HepG2 (cell line): ENCODE results near the gene PPP6R2. TPM values are rescaled to one million over a fixed set of nuclear protein-coding genes. Genes with fewer than 3 reads are reported as not detected.

ENCODE experiments used
- AHR ChIP-seq: IDR thresholded peaks from 2 replicates; pipeline ENCODE4 v1.6.1; 2018; ENCODE audit warnings: missing genetic modification reagents, missing compliant biosample characterization
- ATAD3A ChIP-seq: sonication (generic); formaldehyde crosslinking; IDR thresholded peaks from 2 replicates; pipeline ENCODE4 v1.4.0; 2020; ENCODE audit warnings: missing genetic modification reagents
- BATF2 ChIP-seq: sonication (generic); formaldehyde crosslinking; IDR thresholded peaks from 2 replicates; pipeline ENCODE4 v1.8.0; 2022; ENCODE audit warnings: mild to moderate bottlenecking, missing genetic modification reagents, moderate library complexity
- CBX1 ChIP-seq: IDR thresholded peaks from one replicate; pipeline ENCODE4 v1.6.1; 2016; ENCODE audit warnings: antibody characterized with exemption, low read depth
- GABPA ChIP-seq, 2 experiments: IDR thresholded peaks; 2 replicates each; pipeline ENCODE4 v1.6.1; 2011 to 2016; ENCODE audit warnings: low read depth in 2 of 2, low read length in 1 of 2, missing biosample characterization in 1 of 2, missing genetic modification characterization in 1 of 2
- JUNB ChIP-seq: sonication (generic); formaldehyde crosslinking; IDR thresholded peaks from 2 replicates; pipeline ENCODE4 v1.8.0; 2022; ENCODE audit warnings: missing genetic modification reagents, mild to moderate bottlenecking, borderline replicate concordance
- MED13 ChIP-seq: sonication (generic); formaldehyde crosslinking; IDR thresholded peaks from 2 replicates; pipeline ENCODE4 v1.5.0; 2020; ENCODE audit warnings: missing genetic modification reagents
- MEF2D ChIP-seq: sonication (generic); formaldehyde crosslinking; IDR thresholded peaks from 2 replicates; pipeline ENCODE4 v1.5.1; 2020; ENCODE audit warnings: mild to moderate bottlenecking, missing genetic modification reagents
- MXD3 ChIP-seq: IDR thresholded peaks from 2 replicates; pipeline ENCODE4 v1.6.1; 2016; ENCODE audit warnings: mild to moderate bottlenecking, missing biosample characterization, missing genetic modification reagents
- NR0B2 ChIP-seq: sonication (generic); formaldehyde crosslinking; IDR thresholded peaks from 2 replicates; pipeline ENCODE4 v1.4.0; 2020; ENCODE audit warnings: mild to moderate bottlenecking, missing genetic modification reagents
- PITX1 ChIP-seq: sonication (generic); formaldehyde crosslinking; IDR thresholded peaks from 2 replicates; pipeline ENCODE4 v1.5.1; 2020; ENCODE audit warnings: mild to moderate bottlenecking, missing genetic modification reagents
- RARA ChIP-seq: IDR thresholded peaks from 2 replicates; pipeline ENCODE4 v1.6.1; 2016; ENCODE audit warnings: missing genetic modification reagents, missing compliant biosample characterization
- REL ChIP-seq: sonication (generic); formaldehyde crosslinking; conservative IDR thresholded peaks from 2 replicates; pipeline ENCODE4 v1.8.0; 2022; ENCODE audit warnings: mild to moderate bottlenecking, missing genetic modification reagents, moderate library complexity
- TAF1 ChIP-seq: sonication (generic); formaldehyde crosslinking; IDR thresholded peaks from 2 replicates; pipeline ENCODE4 v1.4.0; 2020; ENCODE audit warnings: missing genetic modification reagents
- ZNF644 ChIP-seq: IDR thresholded peaks from 2 replicates; pipeline ENCODE4 v1.6.1; 2016; ENCODE audit warnings: low read depth
- ZNF713 ChIP-seq: sonication (generic); formaldehyde crosslinking; IDR thresholded peaks from 2 replicates; pipeline ENCODE4 v1.4.0; 2020; ENCODE audit warnings: mild to moderate bottlenecking, missing genetic modification reagents
- ZSCAN5A ChIP-seq: sonication (generic); formaldehyde crosslinking; IDR thresholded peaks from 2 replicates; pipeline ENCODE4 v1.8.0; 2022; ENCODE audit warnings: mild to moderate bottlenecking, missing genetic modification reagents, borderline replicate concordance
- polyA plus RNA-seq, 8 experiments: library from polyadenylated mRNA; depleted of rRNA in 3 of 8; stranded (reverse) in 7 of 8; unstranded in 1 of 8; fragments of >200 nt; fragmentation: Illumina TruSeq in 4 of 8; extraction: Trizol in 4 of 8; gene quantifications; 2 replicates each; pipeline versions ENCODE4 v1.2.1 to v1.2.3, GENCODE V29; 2011 to 2016; ENCODE audit warnings: low read depth in 4 of 8, missing spikeins in 1 of 8, mixed read lengths in 1 of 8; ENCODE audit not compliant: insufficient read depth in 1 of 8
- total RNA-seq, 5 experiments: library from RNA; depleted of rRNA; stranded (reverse); fragments of >200 nt; fragmentation: Illumina TruSeq; extraction: Trizol; gene quantifications; 2 replicates each; pipeline ENCODE4 v1.2.3, GENCODE V29; 2016; ENCODE audit warnings: low read depth in 1 of 5
- TF ChIP-seq, protein P1 (sequence below): sonication (generic); formaldehyde crosslinking; conservative IDR thresholded peaks from 2 replicates; pipeline ENCODE4 v1.4.0; 2020; ENCODE audit warnings: missing genetic modification reagents
- TF ChIP-seq, protein P2 (sequence below): sonication (generic); formaldehyde crosslinking; IDR thresholded peaks from 2 replicates; pipeline ENCODE4 v1.4.0; 2020; ENCODE audit warnings: missing genetic modification reagents, mild to moderate bottlenecking, borderline replicate concordance

PPP6R2 gene
- total and polyA plus RNA-seq, 2 of the 13 experiments (the other 11 are each of a cell fraction or from before 2014, with no cell fraction given), result 55.0 to 102 TPM

GRCh38 chr22:50485221-50486131 lies 142.3 kb downstream of the PPP6R2 start (continued):
- peak; percentile 61; the same call in 1 of the 2 replicates for TF ChIP-seq ZSCAN5A (CRISPR knock-in tag)
- no peak for TF ChIP-seq GABPA (IDR thresholded peaks at IDR 0.05; ENCODE audit: low read depth, low read length)
- 0 out of 2 replicates have a peak, but pooled peaks have one; percentile 8 for TF ChIP-seq GABPA (CRISPR knock-in tag; IDR thresholded peaks at IDR 0.05; ENCODE audit: low read depth)
- TF ChIP-seq RARA (CRISPR knock-in tag), result peak; percentile 76
- TF ChIP-seq MXD3 (CRISPR knock-in tag), result peak; percentile 59
- TF ChIP-seq CBX1, result peak; percentile 6
- TF ChIP-seq MEF2D (CRISPR knock-in tag), result peak; percentile 59
- peak; percentile 79; the same call in 1 of the 2 replicates for TF ChIP-seq JUNB (CRISPR knock-in tag)
- TF ChIP-seq NR0B2 (CRISPR knock-in tag), result no peak
- 0 out of 2 replicates have a peak, but pooled peaks have one; percentile 75 for TF ChIP-seq REL
- TF ChIP-seq, protein P1, sequence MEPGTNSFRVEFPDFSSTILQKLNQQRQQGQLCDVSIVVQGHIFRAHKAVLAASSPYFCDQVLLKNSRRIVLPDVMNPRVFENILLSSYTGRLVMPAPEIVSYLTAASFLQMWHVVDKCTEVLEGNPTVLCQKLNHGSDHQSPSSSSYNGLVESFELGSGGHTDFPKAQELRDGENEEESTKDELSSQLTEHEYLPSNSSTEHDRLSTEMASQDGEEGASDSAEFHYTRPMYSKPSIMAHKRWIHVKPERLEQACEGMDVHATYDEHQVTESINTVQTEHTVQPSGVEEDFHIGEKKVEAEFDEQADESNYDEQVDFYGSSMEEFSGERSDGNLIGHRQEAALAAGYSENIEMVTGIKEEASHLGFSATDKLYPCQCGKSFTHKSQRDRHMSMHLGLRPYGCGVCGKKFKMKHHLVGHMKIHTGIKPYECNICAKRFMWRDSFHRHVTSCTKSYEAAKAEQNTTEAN (CRISPR knock-in tag), result no peak
- TF ChIP-seq, protein P2, sequence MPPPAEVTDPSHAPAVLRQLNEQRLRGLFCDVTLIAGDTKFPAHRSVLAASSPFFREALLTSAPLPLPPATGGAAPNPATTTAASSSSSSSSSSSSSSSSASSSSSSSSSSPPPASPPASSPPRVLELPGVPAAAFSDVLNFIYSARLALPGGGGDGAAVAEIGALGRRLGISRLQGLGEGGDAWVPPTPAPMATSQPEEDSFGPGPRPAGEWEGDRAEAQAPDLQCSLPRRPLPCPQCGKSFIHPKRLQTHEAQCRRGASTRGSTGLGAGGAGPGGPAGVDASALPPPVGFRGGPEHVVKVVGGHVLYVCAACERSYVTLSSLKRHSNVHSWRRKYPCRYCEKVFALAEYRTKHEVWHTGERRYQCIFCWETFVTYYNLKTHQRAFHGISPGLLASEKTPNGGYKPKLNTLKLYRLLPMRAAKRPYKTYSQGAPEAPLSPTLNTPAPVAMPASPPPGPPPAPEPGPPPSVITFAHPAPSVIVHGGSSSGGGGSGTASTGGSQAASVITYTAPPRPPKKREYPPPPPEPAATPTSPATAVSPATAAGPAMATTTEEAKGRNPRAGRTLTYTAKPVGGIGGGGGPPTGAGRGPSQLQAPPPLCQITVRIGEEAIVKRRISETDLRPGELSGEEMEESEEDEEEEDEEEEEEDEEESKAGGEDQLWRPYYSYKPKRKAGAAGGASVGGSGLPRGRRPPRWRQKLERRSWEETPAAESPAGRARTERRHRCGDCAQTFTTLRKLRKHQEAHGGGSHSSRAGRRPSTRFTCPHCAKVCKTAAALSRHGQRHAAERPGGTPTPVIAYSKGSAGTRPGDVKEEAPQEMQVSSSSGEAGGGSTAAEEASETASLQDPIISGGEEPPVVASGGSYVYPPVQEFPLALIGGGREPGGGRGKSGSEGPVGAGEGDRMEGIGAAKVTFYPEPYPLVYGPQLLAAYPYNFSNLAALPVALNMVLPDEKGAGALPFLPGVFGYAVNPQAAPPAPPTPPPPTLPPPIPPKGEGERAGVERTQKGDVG, result peak; percentile 31; the same call in 1 of the 2 replicates
- 0 out of 2 replicates have a peak, but pooled peaks have one; percentile 38 for TF ChIP-seq AHR (CRISPR knock-in tag)
- TF ChIP-seq PITX1, result no peak
- TF ChIP-seq ATAD3A, result no peak
- no peak for TF ChIP-seq BATF2 (CRISPR knock-in tag)
- TF ChIP-seq ZNF713, result no peak
- no peak for TF ChIP-seq MED13 (CRISPR knock-in tag)
- 0 out of 2 replicates have a peak, but pooled peaks have one; percentile 10 for TF ChIP-seq ZNF644 (CRISPR knock-in tag)
- TF ChIP-seq TAF1 (CRISPR knock-in tag), result no peak
